ENCODE measurements around the gene RPS6KA1. TPM values are rescaled to one million over a fixed set of nuclear protein-coding genes. Genes with fewer than 3 reads are reported as not detected.

The RPS6KA1 gene
- total and polyA plus RNA-seq, 10 donors: 45.8 to 173 (median 116) TPM

DNA sequence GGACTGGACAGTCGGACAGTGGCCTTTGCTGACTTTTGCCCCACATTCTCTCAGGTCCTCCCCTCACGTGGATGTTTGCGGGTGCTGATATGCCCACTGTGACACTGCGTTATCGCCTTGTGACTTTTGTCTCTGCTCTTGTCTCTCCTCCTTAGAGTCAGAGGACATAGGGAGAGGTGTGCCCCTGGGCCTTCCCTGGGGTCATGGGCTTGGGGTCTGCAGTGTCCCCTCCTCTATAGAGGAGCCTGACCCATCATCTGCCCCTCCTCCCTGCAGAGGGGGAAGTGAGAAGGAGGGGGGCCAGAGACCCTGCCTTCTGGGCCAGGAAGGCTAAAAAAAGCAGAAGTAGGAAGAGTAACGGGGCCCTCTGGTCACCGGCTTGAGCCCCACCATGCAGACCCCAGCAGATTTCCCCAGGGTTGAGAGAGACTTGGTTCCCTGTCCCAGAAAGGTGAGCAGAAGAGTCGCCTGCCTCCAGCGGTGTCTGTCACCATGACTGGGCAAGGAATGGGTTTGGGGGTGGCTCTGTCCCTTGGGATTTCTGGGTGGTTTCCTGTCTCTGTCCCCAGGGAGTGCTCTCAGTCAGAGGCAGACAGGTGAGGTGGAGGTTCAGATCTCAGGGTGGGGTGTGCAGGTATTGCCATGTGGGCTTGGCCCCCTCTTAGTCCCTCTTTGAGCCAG, 13.3 kb downstream of the RPS6KA1 start:
- intact Hi-C loops (cut with DNase I; ENCODE audit: low total_unique reads): loop anchor here (10.0 kb wide), 1 partner anchor 48 kb away; no protein-coding TSS in a partner anchor
- Histone ChIP-seq H3K9me3 (no peaks in the 10 kb centered on the region), H3K36me3 (peaks cover 0 to 15% (median 11%) of the 10 kb centered on the region in 6 donors), H3K4me3 (peak overlapping the region in 7 of 8 donors; percentile 4 to 83 (median 24)), H3K27me3 (replicated peaks in 1 of 7) (no peaks in the 10 kb centered on the region), H3K27ac (peak overlapping the region; percentile 90 to 99 (median 97)), H3K4me1 (peaks cover 64 to 100% (median 98%) of the 10 kb centered on the region in 6 donors)
- 30 to 52% (median 39%) methylated on average over 9 of the region's 9 CpGs for WGBS, 5 donors
- DNase-seq: peak; percentile 88
- TF ChIP-seq POLR2A (IDR thresholded peaks at IDR 0.05) (no peak), POLR2AphosphoS5 (IDR thresholded peaks at IDR 0.05) (peak in 1 of 3 donors; percentile 10)

DNA sequence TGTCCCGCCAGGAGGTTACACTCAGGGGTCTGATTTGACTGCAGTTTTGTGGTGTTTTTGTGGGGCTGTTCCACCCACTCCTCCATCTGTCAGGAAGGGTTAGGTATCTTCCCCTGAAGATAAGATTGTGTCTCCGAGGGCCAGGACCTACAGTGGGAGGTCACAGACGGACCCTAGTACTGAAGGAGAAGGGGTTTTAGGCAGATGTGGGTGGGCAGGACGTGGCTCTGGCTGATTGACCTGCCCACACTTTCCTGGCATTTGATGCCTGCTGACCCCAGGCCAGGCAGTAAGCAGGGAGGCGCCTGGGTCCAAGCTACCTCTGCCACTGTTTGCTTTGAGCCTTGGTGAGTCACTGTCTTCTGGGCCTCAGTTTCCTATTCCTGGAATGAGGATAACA, 13.9 kb downstream of the RPS6KA1 start:
- DNase-seq: no peak
- TF ChIP-seq, protein P1, sequence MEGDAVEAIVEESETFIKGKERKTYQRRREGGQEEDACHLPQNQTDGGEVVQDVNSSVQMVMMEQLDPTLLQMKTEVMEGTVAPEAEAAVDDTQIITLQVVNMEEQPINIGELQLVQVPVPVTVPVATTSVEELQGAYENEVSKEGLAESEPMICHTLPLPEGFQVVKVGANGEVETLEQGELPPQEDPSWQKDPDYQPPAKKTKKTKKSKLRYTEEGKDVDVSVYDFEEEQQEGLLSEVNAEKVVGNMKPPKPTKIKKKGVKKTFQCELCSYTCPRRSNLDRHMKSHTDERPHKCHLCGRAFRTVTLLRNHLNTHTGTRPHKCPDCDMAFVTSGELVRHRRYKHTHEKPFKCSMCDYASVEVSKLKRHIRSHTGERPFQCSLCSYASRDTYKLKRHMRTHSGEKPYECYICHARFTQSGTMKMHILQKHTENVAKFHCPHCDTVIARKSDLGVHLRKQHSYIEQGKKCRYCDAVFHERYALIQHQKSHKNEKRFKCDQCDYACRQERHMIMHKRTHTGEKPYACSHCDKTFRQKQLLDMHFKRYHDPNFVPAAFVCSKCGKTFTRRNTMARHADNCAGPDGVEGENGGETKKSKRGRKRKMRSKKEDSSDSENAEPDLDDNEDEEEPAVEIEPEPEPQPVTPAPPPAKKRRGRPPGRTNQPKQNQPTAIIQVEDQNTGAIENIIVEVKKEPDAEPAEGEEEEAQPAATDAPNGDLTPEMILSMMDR (IDR thresholded peaks at IDR 0.05 in 8 of 11, conservative IDR thresholded peaks at IDR 0.05 in 3 of 11): no peak
- no peak for TF ChIP-seq POLR2A (IDR thresholded peaks at IDR 0.05)
- TF ChIP-seq POLR2AphosphoS5 (IDR thresholded peaks at IDR 0.05): no peak
- peak overlapping the region in 7 of 8 donors; percentile 4 to 83 (median 24) for H3K4me3 ChIP-seq
- H3K9me3 ChIP-seq: no peaks in the 10 kb centered on the region
- no peaks in the 10 kb centered on the region for H3K27me3 ChIP-seq (replicated peaks in 1 of 7)
- 41 to 55% (median 52%) methylated on average over 5 of the region's 5 CpGs for WGBS, 5 donors
- intact Hi-C loops (cut with DNase I; ENCODE audit: low total_unique reads): loop anchor here (10.0 kb wide), 1 partner anchor 49 kb away; no protein-coding TSS in a partner anchor
- peaks cover 0 to 20% (median 15%) of the 10 kb centered on the region in 6 donors for H3K36me3 ChIP-seq
- H3K27ac ChIP-seq: peak overlapping the region; percentile 90 to 99 (median 97)
- H3K4me1 ChIP-seq: peaks cover 58 to 100% (median 98%) of the 10 kb centered on the region in 6 donors

DNA sequence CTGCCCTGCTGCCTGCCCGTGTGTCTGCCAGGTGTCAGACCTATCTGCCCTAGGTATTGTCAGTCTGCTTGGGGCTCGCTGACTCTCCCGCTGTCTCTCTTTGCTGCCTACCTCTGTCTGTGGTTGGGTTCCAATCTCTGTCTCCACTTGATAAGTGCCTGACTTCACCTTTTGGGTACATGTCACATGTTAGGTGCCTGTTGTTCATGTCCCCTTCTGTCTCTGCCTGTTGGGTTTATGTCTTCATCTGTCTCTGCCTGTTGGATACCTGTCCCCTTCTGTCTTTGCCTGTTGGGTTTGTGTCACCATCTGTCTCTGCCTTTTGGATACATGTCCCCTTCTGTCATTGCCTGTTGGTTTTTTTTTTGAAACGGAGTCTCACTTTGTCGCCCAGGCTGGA, 14.6 kb downstream of the RPS6KA1 start:
- H3K4me1 ChIP-seq: peaks cover 52 to 100% (median 91%) of the 10 kb centered on the region in 6 donors
- H3K36me3 ChIP-seq: peaks cover 0 to 27% (median 19%) of the 10 kb centered on the region in 6 donors
- no peak for TF ChIP-seq POLR2AphosphoS5 (IDR thresholded peaks at IDR 0.05)
- TF ChIP-seq, protein P1 (IDR thresholded peaks at IDR 0.05 in 8 of 11, conservative IDR thresholded peaks at IDR 0.05 in 3 of 11): no peak
- no peak for TF ChIP-seq POLR2A (IDR thresholded peaks at IDR 0.05)
- H3K9me3 ChIP-seq: no peaks in the 10 kb centered on the region
- H3K27ac ChIP-seq: peak overlapping the region in 7 of 8 donors; percentile 90 to 99 (median 97)
- H3K4me3 ChIP-seq: peak overlapping the region in 4 of 8 donors; percentile 24 to 83 (median 31)
- DNase-seq: no peak
- H3K27me3 ChIP-seq (replicated peaks in 1 of 7): no peaks in the 10 kb centered on the region
- WGBS, 5 donors: 69 to 85% (median 74%) methylated on average over 5 of the region's 5 CpGs
- intact Hi-C loops (cut with DNase I; ENCODE audit: low total_unique reads): loop anchor here (10.0 kb wide), 1 partner anchor 49 kb away; no protein-coding TSS in a partner anchor

DNA sequence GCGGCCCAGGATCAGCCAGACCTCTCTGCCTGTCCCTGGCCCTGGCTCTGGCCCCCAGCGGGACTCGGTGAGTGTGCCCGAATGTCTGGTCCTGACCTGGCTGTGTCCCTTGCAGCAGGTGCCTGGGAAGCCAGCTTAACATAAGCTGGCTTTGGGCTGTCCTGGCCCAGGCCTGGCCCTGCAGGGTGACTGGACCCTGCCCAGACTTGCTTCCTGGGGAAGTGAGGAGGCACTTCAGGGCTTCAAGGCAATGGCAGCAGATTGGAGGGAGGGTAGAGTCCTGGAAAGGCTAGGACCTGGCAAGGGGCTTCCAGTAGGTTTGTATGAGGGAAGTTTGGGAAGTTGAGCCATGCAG, 16.4 kb downstream of the RPS6KA1 start:
- no peak for DNase-seq
- no peaks in the 10 kb centered on the region for H3K9me3 ChIP-seq
- 16 to 46% (median 25%) methylated on average over 3 to 4 of the region's 4 CpGs for WGBS, 5 donors

More for the DNA sequence above, 16.4 kb downstream of the RPS6KA1 start:
- H3K27ac ChIP-seq: peak overlapping the region; percentile 67 to 99 (median 97)
- intact Hi-C loops (cut with DNase I; ENCODE audit: low total_unique reads): loop anchor here (10.0 kb wide), 1 partner anchor 51 kb away; no protein-coding TSS in a partner anchor
- H3K27me3 ChIP-seq (replicated peaks in 1 of 7): no peaks in the 10 kb centered on the region
- no peak for TF ChIP-seq POLR2AphosphoS5 (IDR thresholded peaks at IDR 0.05)
- TF ChIP-seq, protein P1 (IDR thresholded peaks at IDR 0.05 in 8 of 11, conservative IDR thresholded peaks at IDR 0.05 in 3 of 11): no peak
- TF ChIP-seq POLR2A (IDR thresholded peaks at IDR 0.05): no peak
- peaks cover 0 to 45% (median 28%) of the 10 kb centered on the region in 6 donors for H3K36me3 ChIP-seq
- peak overlapping the region; percentile 55 to 83 (median 64) for H3K4me3 ChIP-seq
- peaks cover 36 to 88% (median 73%) of the 10 kb centered on the region in 6 donors for H3K4me1 ChIP-seq
